Measurements from ENCODE around the gene CAMTA1. TPM values are rescaled to one million over a fixed set of nuclear protein-coding genes. Genes with fewer than 3 reads are reported as not detected.

The CAMTA1 gene
- polyA plus RNA-seq, 2 donors, result 61.1 to 75.0 TPM

DNA sequence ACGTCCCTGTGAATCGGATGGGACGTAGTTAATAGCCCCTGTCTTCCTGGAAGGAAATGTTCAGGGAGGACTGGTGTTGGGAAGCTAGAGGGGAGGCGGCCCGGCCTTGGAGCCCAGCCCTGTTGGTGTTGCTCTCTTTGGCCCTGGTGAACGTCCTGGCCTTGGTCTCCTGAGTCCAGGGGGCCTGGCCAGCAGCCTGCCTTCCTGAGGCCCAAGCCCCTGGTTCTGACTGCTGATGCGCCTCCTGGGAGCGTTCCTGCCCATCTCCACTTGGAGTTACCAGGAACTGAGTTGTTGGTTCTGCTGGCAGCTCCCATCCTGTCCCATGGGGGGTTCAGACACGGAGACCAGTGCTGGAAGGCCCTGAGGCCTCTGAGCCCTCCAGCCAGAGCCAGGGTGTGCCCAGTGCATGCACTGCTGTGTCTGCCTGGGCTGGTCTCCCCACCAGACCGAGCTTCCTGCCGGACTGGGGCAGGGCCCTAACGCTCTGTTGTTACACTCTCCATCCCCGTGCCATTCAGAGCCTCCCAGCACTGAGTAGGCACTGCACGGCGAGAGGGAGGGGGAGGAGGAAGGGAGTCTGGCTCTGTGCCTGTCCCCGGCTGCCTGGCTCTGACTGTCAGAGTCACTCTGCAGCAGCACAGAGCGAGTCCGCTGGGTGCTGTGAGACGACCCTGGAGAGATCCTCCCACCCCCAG lies 603.4 kb downstream of the CAMTA1 start:
- no peaks in the 10 kb centered on the region for H3K27me3 ChIP-seq (ENCODE audit: control insufficient read depth in 1 of 2, insufficient read depth in 2 of 2, low read length in 2 of 2)
- no peaks in the 10 kb centered on the region for H3K36me3 ChIP-seq (ENCODE audit: control insufficient read depth in 2 of 2, insufficient read depth in 2 of 2, low read length in 1 of 2)
- H3K4me1 ChIP-seq (ENCODE audit: control insufficient read depth in 2 of 2, insufficient read depth in 2 of 2, low read length in 1 of 2), result peaks cover 0 to 8% of the 10 kb centered on the region in 2 donors
- H3K27ac ChIP-seq (ENCODE audit: low read depth in 2 of 2, low read length in 1 of 2), result peak overlapping the region in 1 of 2 donors; percentile 57
- WGBS, 2 donors, result 50 to 54% methylated on average over 18 to 19 of the region's 19 CpGs
- H3K4me3 ChIP-seq (ENCODE audit: low read depth in 1 of 2, low read length in 2 of 2), result no peak overlapping the region
- H3K9me3 ChIP-seq (ENCODE audit: control insufficient read depth in 2 of 2, insufficient read depth in 1 of 2, low read depth in 1 of 2, low read length in 1 of 2), result no peaks in the 10 kb centered on the region

DNA sequence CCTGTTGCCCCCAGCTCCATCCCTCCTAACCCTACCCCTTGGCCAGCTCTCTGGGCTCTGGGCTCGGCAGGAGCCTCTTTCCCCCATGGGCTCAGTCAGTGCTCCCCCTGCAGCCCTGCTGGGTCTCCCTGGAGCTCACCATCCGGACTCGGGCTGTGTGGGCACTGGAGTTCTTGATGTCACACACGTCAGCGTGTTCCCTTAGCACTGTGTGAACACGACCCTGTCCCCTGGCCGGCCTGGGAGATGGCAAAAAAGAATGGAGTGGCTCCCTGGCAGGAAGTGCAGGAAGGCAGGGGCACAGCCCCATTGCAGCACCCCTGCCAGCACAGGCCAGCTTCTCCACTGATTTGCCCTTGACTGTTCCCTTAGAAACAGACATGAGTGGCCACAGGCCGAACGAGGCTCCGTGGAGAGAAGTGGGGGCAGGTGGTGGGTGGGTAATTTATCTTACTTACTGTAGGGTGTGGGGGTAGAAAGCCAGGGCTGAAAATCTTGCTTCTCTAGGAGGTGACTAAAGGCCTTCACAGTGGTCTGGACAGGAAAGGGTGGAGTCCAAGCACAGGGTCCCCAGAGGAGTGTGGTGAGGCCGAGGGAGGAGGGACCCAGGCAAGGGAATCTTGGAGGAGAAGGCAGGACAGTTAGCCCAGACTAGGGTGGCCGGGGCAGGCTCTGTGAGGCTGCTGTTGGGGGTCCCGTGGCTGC lies 604.1 kb downstream of the CAMTA1 start:
- WGBS, 2 donors, result 41% methylated on average over 13 of the region's 13 CpGs
- Histone ChIP-seq H3K27me3 (ENCODE audit: control insufficient read depth in 1 of 2, insufficient read depth in 2 of 2, low read length in 2 of 2) (no peaks in the 10 kb centered on the region), H3K4me1 (ENCODE audit: control insufficient read depth in 2 of 2, insufficient read depth in 2 of 2, low read length in 1 of 2) (peaks cover 0 to 8% of the 10 kb centered on the region in 2 donors), H3K36me3 (ENCODE audit: control insufficient read depth in 2 of 2, insufficient read depth in 2 of 2, low read length in 1 of 2) (no peaks in the 10 kb centered on the region), H3K9me3 (ENCODE audit: control insufficient read depth in 2 of 2, insufficient read depth in 1 of 2, low read depth in 1 of 2, low read length in 1 of 2) (no peaks in the 10 kb centered on the region), H3K27ac (ENCODE audit: low read depth in 2 of 2, low read length in 1 of 2) (peak overlapping the region; percentile 28 to 57), H3K4me3 (ENCODE audit: low read depth in 1 of 2, low read length in 2 of 2) (no peak overlapping the region)

GRCh38 chr1:7389906-7390603 lies 604.8 kb downstream of the CAMTA1 start:
- H3K4me1 ChIP-seq (ENCODE audit: control insufficient read depth in 2 of 2, insufficient read depth in 2 of 2, low read length in 1 of 2), result peaks cover 0 to 8% of the 10 kb centered on the region in 2 donors
- no peak overlapping the region for H3K27ac ChIP-seq (ENCODE audit: low read depth in 2 of 2, low read length in 1 of 2)
- no peaks in the 10 kb centered on the region for H3K27me3 ChIP-seq (ENCODE audit: control insufficient read depth in 1 of 2, insufficient read depth in 2 of 2, low read length in 2 of 2)
- no peak overlapping the region for H3K4me3 ChIP-seq (ENCODE audit: low read depth in 1 of 2, low read length in 2 of 2)
- H3K36me3 ChIP-seq (ENCODE audit: control insufficient read depth in 2 of 2, insufficient read depth in 2 of 2, low read length in 1 of 2), result no peaks in the 10 kb centered on the region
- no peaks in the 10 kb centered on the region for H3K9me3 ChIP-seq (ENCODE audit: control insufficient read depth in 2 of 2, insufficient read depth in 1 of 2, low read depth in 1 of 2, low read length in 1 of 2)
- 59 to 68% methylated on average over 15 of the region's 15 CpGs for WGBS, 2 donors

GRCh38 chr1:7390604-7391000 lies 605.3 kb downstream of the CAMTA1 start:
- 87 to 97% methylated on average over 7 of the region's 7 CpGs for WGBS, 2 donors
- no peak overlapping the region for H3K4me3 ChIP-seq (ENCODE audit: low read depth in 1 of 2, low read length in 2 of 2)

DNA sequence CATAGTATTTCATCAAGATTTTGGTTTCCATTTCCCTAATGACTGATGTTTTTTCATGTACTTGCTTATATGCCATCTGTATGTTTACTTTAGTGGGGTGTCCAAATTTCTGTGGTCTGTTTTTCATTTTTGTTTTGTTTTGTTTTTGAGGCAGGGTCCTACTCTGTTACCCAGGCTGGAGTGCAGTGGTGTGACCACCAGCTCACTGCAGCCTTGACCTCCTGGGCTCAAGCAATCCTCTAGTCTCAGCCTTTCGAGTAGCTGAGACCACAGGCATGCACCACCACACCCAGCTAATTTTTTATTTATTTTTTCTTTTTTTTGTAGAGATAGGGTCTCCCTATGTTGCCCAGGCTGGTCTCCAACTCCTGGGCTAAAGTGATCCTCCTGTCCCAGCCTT lies 607.9 kb downstream of the CAMTA1 start:
- H3K4me3 ChIP-seq (ENCODE audit: low read depth in 1 of 2, low read length in 2 of 2), result no peak overlapping the region
- H3K27ac ChIP-seq (ENCODE audit: low read depth in 2 of 2, low read length in 1 of 2), result no peak overlapping the region
- H3K27me3 ChIP-seq (ENCODE audit: control insufficient read depth in 1 of 2, insufficient read depth in 2 of 2, low read length in 2 of 2), result no peaks in the 10 kb centered on the region
- WGBS, 2 donors, result 78 to 83% methylated on average over 1 of the region's 1 CpG
- no peaks in the 10 kb centered on the region for H3K36me3 ChIP-seq (ENCODE audit: control insufficient read depth in 2 of 2, insufficient read depth in 2 of 2, low read length in 1 of 2)
- peaks cover 0 to 6% of the 10 kb centered on the region in 2 donors for H3K4me1 ChIP-seq (ENCODE audit: control insufficient read depth in 2 of 2, insufficient read depth in 2 of 2, low read length in 1 of 2)
- H3K9me3 ChIP-seq (ENCODE audit: control insufficient read depth in 2 of 2, insufficient read depth in 1 of 2, low read depth in 1 of 2, low read length in 1 of 2), result peaks cover 0 to 3% of the 10 kb centered on the region in 2 donors

More at GRCh38 chr1:7390604-7391000, 605.3 kb downstream of the CAMTA1 start:
- Histone ChIP-seq H3K36me3 (ENCODE audit: control insufficient read depth in 2 of 2, insufficient read depth in 2 of 2, low read length in 1 of 2) (no peaks in the 10 kb centered on the region), H3K27ac (ENCODE audit: low read depth in 2 of 2, low read length in 1 of 2) (no peak overlapping the region), H3K9me3 (ENCODE audit: control insufficient read depth in 2 of 2, insufficient read depth in 1 of 2, low read depth in 1 of 2, low read length in 1 of 2) (no peaks in the 10 kb centered on the region), H3K27me3 (ENCODE audit: control insufficient read depth in 1 of 2, insufficient read depth in 2 of 2, low read length in 2 of 2) (no peaks in the 10 kb centered on the region), H3K4me1 (ENCODE audit: control insufficient read depth in 2 of 2, insufficient read depth in 2 of 2, low read length in 1 of 2) (peaks cover 0 to 8% of the 10 kb centered on the region in 2 donors)

DNA sequence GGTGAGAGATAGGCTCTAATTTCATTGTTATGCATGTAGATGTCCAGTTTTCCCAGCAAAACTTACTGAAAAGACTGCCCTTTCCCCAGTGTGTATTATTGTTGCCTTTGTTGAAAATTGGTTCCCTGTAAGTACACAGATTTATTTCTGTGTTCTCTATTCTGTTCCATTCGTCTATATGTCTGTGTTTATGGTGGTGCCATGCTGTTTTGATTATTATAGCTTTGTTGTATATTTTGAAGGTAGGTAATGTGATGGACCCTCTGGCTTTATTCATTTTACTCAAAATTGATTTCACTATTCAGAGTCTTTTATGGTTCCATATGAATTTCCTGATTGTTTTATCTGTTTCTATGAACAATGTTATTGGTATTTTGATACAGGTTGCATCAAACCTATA lies 610.0 kb downstream of the CAMTA1 start:
- no peak overlapping the region for H3K4me3 ChIP-seq (ENCODE audit: low read depth in 1 of 2, low read length in 2 of 2)
- WGBS, 2 donors, result 70 to 78% methylated on average over 1 of the region's 1 CpG

DNA sequence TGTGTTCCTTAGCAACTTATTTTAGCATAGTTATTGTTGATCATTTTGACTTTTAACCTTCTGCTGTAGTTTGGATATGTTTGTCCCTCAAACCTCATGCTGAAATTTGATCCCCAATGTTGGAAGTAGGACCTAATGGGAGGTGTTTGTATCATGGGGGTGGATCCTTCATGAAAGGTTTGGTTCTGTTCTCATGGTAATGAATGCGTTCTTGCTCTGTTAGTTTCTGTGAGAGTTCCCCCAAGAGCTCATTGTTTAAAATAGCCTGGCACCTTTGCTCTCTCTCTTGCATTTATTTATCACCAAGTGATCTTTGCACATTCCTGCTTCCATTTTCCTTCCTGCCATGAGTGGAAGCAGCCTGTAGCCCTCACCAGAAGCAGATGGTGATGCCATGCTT lies 613.7 kb downstream of the CAMTA1 start:
- H3K27me3 ChIP-seq (ENCODE audit: control insufficient read depth in 1 of 2, insufficient read depth in 2 of 2, low read length in 2 of 2), result peaks cover 3 to 4% of the 10 kb centered on the region in 2 donors
- 64 to 68% methylated on average over 1 of the region's 1 CpG for WGBS, 2 donors
- H3K27ac ChIP-seq (ENCODE audit: low read depth in 2 of 2, low read length in 1 of 2), result no peak overlapping the region
- H3K36me3 ChIP-seq (ENCODE audit: control insufficient read depth in 2 of 2, insufficient read depth in 2 of 2, low read length in 1 of 2), result no peaks in the 10 kb centered on the region
- H3K4me1 ChIP-seq (ENCODE audit: control insufficient read depth in 2 of 2, insufficient read depth in 2 of 2, low read length in 1 of 2), result no peaks in the 10 kb centered on the region
- peaks cover 0 to 3% of the 10 kb centered on the region in 2 donors for H3K9me3 ChIP-seq (ENCODE audit: control insufficient read depth in 2 of 2, insufficient read depth in 1 of 2, low read depth in 1 of 2, low read length in 1 of 2)
- no peak overlapping the region for H3K4me3 ChIP-seq (ENCODE audit: low read depth in 1 of 2, low read length in 2 of 2)

More for the DNA sequence above, 610.0 kb downstream of the CAMTA1 start:
- H3K27me3 ChIP-seq (ENCODE audit: control insufficient read depth in 1 of 2, insufficient read depth in 2 of 2, low read length in 2 of 2), result peaks cover 0 to 3% of the 10 kb centered on the region in 2 donors
- no peak overlapping the region for H3K27ac ChIP-seq (ENCODE audit: low read depth in 2 of 2, low read length in 1 of 2)
- no peaks in the 10 kb centered on the region for H3K36me3 ChIP-seq (ENCODE audit: control insufficient read depth in 2 of 2, insufficient read depth in 2 of 2, low read length in 1 of 2)
- no peaks in the 10 kb centered on the region for H3K4me1 ChIP-seq (ENCODE audit: control insufficient read depth in 2 of 2, insufficient read depth in 2 of 2, low read length in 1 of 2)
- peaks cover 0 to 3% of the 10 kb centered on the region in 2 donors for H3K9me3 ChIP-seq (ENCODE audit: control insufficient read depth in 2 of 2, insufficient read depth in 1 of 2, low read depth in 1 of 2, low read length in 1 of 2)

GRCh38 chr1:7399514-7400125 lies 614.4 kb downstream of the CAMTA1 start:
- H3K36me3 ChIP-seq (ENCODE audit: control insufficient read depth in 2 of 2, insufficient read depth in 2 of 2, low read length in 1 of 2), result no peaks in the 10 kb centered on the region
- no peaks in the 10 kb centered on the region for H3K4me1 ChIP-seq (ENCODE audit: control insufficient read depth in 2 of 2, insufficient read depth in 2 of 2, low read length in 1 of 2)
- WGBS, 2 donors, result 80 to 89% methylated on average over 1 of the region's 1 CpG
- peaks cover 3 to 4% of the 10 kb centered on the region in 2 donors for H3K27me3 ChIP-seq (ENCODE audit: control insufficient read depth in 1 of 2, insufficient read depth in 2 of 2, low read length in 2 of 2)
- H3K4me3 ChIP-seq (ENCODE audit: low read depth in 1 of 2, low read length in 2 of 2), result no peak overlapping the region
- H3K9me3 ChIP-seq (ENCODE audit: control insufficient read depth in 2 of 2, insufficient read depth in 1 of 2, low read depth in 1 of 2, low read length in 1 of 2), result peaks cover 0 to 3% of the 10 kb centered on the region in 2 donors
- no peak overlapping the region for H3K27ac ChIP-seq (ENCODE audit: low read depth in 2 of 2, low read length in 1 of 2)

DNA sequence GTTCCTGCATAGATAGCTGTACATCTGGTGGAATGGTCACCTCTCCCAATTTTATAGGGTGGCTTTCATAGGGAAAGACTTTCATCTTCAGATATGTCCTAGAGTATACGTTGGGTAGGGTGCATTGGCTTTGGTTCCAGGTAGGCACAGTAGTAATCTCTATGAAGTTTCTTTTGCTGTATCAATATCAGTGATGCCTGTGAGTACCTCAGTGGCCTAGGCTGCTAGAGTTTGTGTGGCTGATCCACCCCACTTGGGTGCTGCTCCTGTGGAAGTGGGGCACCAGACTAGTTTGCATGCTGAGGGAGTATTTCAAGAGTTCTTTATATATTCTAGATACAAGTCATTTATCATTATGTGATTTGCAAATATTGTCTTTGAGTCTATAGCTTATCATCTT lies 615.3 kb downstream of the CAMTA1 start:
- Histone ChIP-seq H3K27me3 (ENCODE audit: control insufficient read depth in 1 of 2, insufficient read depth in 2 of 2, low read length in 2 of 2) (peaks cover 3 to 4% of the 10 kb centered on the region in 2 donors), H3K27ac (ENCODE audit: low read depth in 2 of 2, low read length in 1 of 2) (no peak overlapping the region), H3K4me1 (ENCODE audit: control insufficient read depth in 2 of 2, insufficient read depth in 2 of 2, low read length in 1 of 2) (no peaks in the 10 kb centered on the region), H3K36me3 (ENCODE audit: control insufficient read depth in 2 of 2, insufficient read depth in 2 of 2, low read length in 1 of 2) (no peaks in the 10 kb centered on the region), H3K9me3 (ENCODE audit: control insufficient read depth in 2 of 2, insufficient read depth in 1 of 2, low read depth in 1 of 2, low read length in 1 of 2) (peaks cover 0 to 3% of the 10 kb centered on the region in 2 donors), H3K4me3 (ENCODE audit: low read depth in 1 of 2, low read length in 2 of 2) (no peak overlapping the region)
- WGBS, 2 donors, result 90 to 93% methylated on average over 1 of the region's 1 CpG
